ENCODE results near the gene TMPRSS9.

DNA sequence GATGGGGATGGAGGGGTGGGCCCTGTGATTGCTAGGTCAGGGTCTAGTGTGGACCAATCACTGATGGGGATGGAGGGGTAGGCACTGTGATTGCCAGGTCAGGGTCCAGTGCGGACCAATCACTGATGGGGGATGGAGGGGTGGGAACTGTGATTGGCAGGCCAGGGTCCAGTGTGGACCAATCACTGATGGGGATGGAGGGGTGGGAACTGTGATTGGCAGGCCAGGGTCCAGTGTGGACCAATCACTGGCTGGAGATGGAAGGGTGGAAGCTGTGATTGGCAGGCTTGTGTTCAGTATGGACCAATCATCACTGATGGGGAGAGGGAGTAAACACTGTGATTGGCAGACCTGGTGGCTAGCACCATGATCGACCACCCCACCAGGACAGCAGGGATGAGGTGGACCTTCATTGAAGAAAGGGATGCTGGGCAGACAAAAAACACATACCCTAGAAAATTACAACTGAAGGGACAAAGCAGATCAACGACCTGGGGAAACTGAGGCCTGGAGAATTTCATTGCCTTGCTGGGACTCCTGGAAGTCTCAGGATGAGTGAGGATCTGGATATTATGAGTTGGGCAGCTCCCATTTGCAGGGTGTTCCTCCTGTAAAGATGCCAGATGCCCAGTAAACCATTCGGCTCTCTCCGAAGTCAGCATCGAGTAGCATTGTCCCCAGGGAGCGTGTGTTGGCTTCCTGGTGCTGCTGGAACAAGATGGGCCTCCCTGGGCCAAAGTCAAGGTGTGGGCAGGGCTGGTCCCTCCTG, 15.5 kb downstream of the TMPRSS9 start:
- TF ChIP-seq, protein P1, sequence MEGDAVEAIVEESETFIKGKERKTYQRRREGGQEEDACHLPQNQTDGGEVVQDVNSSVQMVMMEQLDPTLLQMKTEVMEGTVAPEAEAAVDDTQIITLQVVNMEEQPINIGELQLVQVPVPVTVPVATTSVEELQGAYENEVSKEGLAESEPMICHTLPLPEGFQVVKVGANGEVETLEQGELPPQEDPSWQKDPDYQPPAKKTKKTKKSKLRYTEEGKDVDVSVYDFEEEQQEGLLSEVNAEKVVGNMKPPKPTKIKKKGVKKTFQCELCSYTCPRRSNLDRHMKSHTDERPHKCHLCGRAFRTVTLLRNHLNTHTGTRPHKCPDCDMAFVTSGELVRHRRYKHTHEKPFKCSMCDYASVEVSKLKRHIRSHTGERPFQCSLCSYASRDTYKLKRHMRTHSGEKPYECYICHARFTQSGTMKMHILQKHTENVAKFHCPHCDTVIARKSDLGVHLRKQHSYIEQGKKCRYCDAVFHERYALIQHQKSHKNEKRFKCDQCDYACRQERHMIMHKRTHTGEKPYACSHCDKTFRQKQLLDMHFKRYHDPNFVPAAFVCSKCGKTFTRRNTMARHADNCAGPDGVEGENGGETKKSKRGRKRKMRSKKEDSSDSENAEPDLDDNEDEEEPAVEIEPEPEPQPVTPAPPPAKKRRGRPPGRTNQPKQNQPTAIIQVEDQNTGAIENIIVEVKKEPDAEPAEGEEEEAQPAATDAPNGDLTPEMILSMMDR (CRISPR knock-in tag; IDR thresholded peaks at IDR 0.05) = no peak
- no peak for TF ChIP-seq BHLHE40 (IDR thresholded peaks at IDR 0.05; ENCODE audit: low read length)
